HCT116 (cell line): ENCODE results near the gene KLHL40. TPM values are rescaled to one million over a fixed set of nuclear protein-coding genes. Genes with fewer than 3 reads are reported as not detected.
A peak's percentile ranks its signal among the peaks of the same experiment; 100 is the strongest.

Experiments used
- ATAC-seq: fragments of 200-7000 bp; cut with Tn5 transposase; 2 replicates; pipeline ENCODE4 v1.9.1; 2020; ENCODE audit warnings: mild to moderate bottlenecking, moderate library complexity
- BruUV-seq: library from RNA; stranded (reverse); fragments of 400-500 nt; replicated peaks from 2 replicates; lab custom pipeline; 2021; lab: Mats Ljungman, UMichigan
- CTCF ChIA-PET: fragments of 300-600 bp; sonication (Branson Sonifier 250); formaldehyde crosslinking; loops from one replicate; lab custom pipeline; 2021; ENCODE audit warnings: antibody characterized with exemption; lab: Charles Lee
- POLR2A ChIA-PET: fragments of 300-600, 350-600 bp; sonication (Branson Sonifier 250); formaldehyde crosslinking; loops from one replicate; lab custom pipeline; 2021; ENCODE audit warnings: antibody characterized with exemption; lab: Charles Lee
- RAD21 ChIA-PET, 2 experiments: fragments of 300-600 bp; sonication (Branson Sonifier 250); formaldehyde crosslinking; loops; one replicate each; lab custom pipeline; 2023; ENCODE audit warnings: low total read pairs in 2 of 2; ENCODE audit not compliant: uncharacterized antibody in 2 of 2, unreplicated experiment in 2 of 2, low non-redundant PET in 1 of 2; lab: Charles Lee
- DNase-seq: peaks from one replicate; pipeline ENCODE4 v3.0.0-alpha.2; 2010; ENCODE audit warnings: low read depth, low spot score
- H2AFZ ChIP-seq: fragments of 200-600 bp; shearing (Covaris generic), sonication (generic); 2 replicates; pipeline ENCODE4 v1.6.1; 2017; ENCODE audit warnings: low read depth, mixed run types, mixed read lengths, antibody characterized with exemption, low read length; ENCODE audit not compliant: poor library complexity, severe bottlenecking
- H3K27ac ChIP-seq: 2 replicates; pipeline ENCODE4 v1.5.1; 2012; ENCODE audit warnings: low read depth, low read length
- H3K27me3 ChIP-seq: fragments of 200-600 bp; sonication (generic); 2 replicates; pipeline ENCODE4 v1.6.1; 2016; ENCODE audit warnings: mixed run types, low read length, mixed read lengths; ENCODE audit not compliant: insufficient read depth
- H3K36me3 ChIP-seq, 2 experiments: fragments of 200-500 bp in 1 of 2; fragments of 200-600 bp in 1 of 2; sonication (Bioruptor generic) in 1 of 2; sonication (generic) in 1 of 2; 2 replicates each; pipeline versions ENCODE4 v1.5.1 to v1.6.1; 2014 to 2016; ENCODE audit warnings: low read length in 2 of 2, inconsistent platforms in 1 of 2, mixed read lengths in 1 of 2, mixed run types in 1 of 2; ENCODE audit not compliant: insufficient read depth in 2 of 2, control insufficient read depth in 1 of 2
- H3K4me1 ChIP-seq, 2 experiments: fragments of 200-600 bp in 1 of 2; sonication (generic) in 1 of 2; 2 replicates each; pipeline versions ENCODE4 v1.5.1 to v1.6.1; 2012 to 2017; ENCODE audit warnings: low read length in 2 of 2, inconsistent platforms in 1 of 2, mild to moderate bottlenecking in 1 of 2, mixed read lengths in 1 of 2, mixed run types in 1 of 2, moderate library complexity in 1 of 2; ENCODE audit not compliant: insufficient read depth in 2 of 2, control insufficient read depth in 1 of 2
- H3K4me2 ChIP-seq: fragments of 200-600 bp; sonication (generic); 2 replicates; pipeline ENCODE4 v1.6.1; 2017; ENCODE audit warnings: mixed run types, low read length, mixed read lengths
- H3K4me3 ChIP-seq, 2 experiments: fragments of 200-600 bp in 1 of 2; sonication (generic) in 1 of 2; replicated peaks in 1 of 2; 2 replicates each; pipeline ENCODE4 v1.5.1; 2011 to 2016; ENCODE audit warnings: low read length in 2 of 2, control low read depth in 1 of 2, low read depth in 1 of 2, mild to moderate bottlenecking in 1 of 2, mixed read lengths in 1 of 2, mixed run types in 1 of 2
- H3K79me2 ChIP-seq: fragments of 200-600 bp; sonication (generic); 2 replicates; pipeline ENCODE4 v1.6.1; 2017; ENCODE audit warnings: mild to moderate bottlenecking, mixed run types, low read length, moderate library complexity, mixed read lengths; ENCODE audit not compliant: insufficient read depth
- H3K9ac ChIP-seq: fragments of 200-600 bp; sonication (generic); 2 replicates; pipeline ENCODE4 v1.6.1; 2016; ENCODE audit warnings: low read length, mixed read lengths
- H3K9me2 ChIP-seq: fragments of 200-600 bp; sonication (generic), shearing (Covaris generic); 2 replicates; pipeline ENCODE4 v1.6.1; 2017; ENCODE audit warnings: mixed run types, mild to moderate bottlenecking, moderate library complexity; ENCODE audit not compliant: insufficient read depth
- H3K9me3 ChIP-seq, 2 experiments: fragments of 200-500 bp in 1 of 2; fragments of 200-600 bp in 1 of 2; sonication (Bioruptor generic) in 1 of 2; sonication (generic) in 1 of 2; 2 replicates each; pipeline ENCODE4 v1.6.1; 2014 to 2017; ENCODE audit warnings: low read length in 2 of 2, mixed read lengths in 2 of 2, inconsistent platforms in 1 of 2, low read depth in 1 of 2, mild to moderate bottlenecking in 1 of 2, mixed run types in 1 of 2, moderate library complexity in 1 of 2; ENCODE audit not compliant: control insufficient read depth in 1 of 2, insufficient read depth in 1 of 2
- H4K20me1 ChIP-seq: fragments of 200-600 bp; sonication (generic), shearing (Covaris generic); 2 replicates; pipeline ENCODE4 v1.6.1; 2017; ENCODE audit warnings: mixed run types, mild to moderate bottlenecking, moderate library complexity; ENCODE audit not compliant: insufficient read depth
- CEBPB ChIP-seq: IDR thresholded peaks from 2 replicates; pipeline ENCODE4 v1.6.1; 2012; ENCODE audit warnings: low read depth
- CTCF ChIP-seq, 3 experiments: fragments of 200-600 bp in 1 of 3; sonication (generic) in 1 of 3; IDR thresholded peaks in 2 of 3; conservative IDR thresholded peaks in 1 of 3; 2 replicates each; pipeline ENCODE4 v1.5.1; 2012 to 2017; ENCODE audit warnings: low read depth in 2 of 3, low read length in 2 of 3, antibody characterized with exemption in 1 of 3, borderline replicate concordance in 1 of 3, control low read depth in 1 of 3, mild to moderate bottlenecking in 1 of 3, mixed read lengths in 1 of 3, mixed run types in 1 of 3, moderate library complexity in 1 of 3; ENCODE audit not compliant: insufficient read depth in 1 of 3
- EGR1 ChIP-seq: IDR thresholded peaks from 2 replicates; pipeline ENCODE4 v1.6.1; 2012; ENCODE audit warnings: low read depth
- ELF1 ChIP-seq: IDR thresholded peaks from 2 replicates; pipeline ENCODE4 v1.6.1; 2012; ENCODE audit warnings: low read depth, borderline replicate concordance
- EZH2 ChIP-seq: fragments of 200-600 bp; sonication (generic); IDR thresholded peaks from 2 replicates; pipeline ENCODE4 v1.6.1; 2017; ENCODE audit warnings: antibody characterized with exemption, mixed run types
- EZH2phosphoT487 ChIP-seq: fragments of 200-600 bp; IDR thresholded peaks from 2 replicates; pipeline ENCODE4 v1.6.1; 2018; ENCODE audit warnings: antibody characterized with exemption, borderline replicate concordance
- POLR2A ChIP-seq: IDR thresholded peaks from 2 replicates; pipeline ENCODE4 v1.7.0; 2011; ENCODE audit warnings: borderline replicate concordance; ENCODE audit not compliant: insufficient read depth, insufficient read length; ENCODE audit errors: extremely low read depth
- POLR2AphosphoS5 ChIP-seq: IDR thresholded peaks from 2 replicates; pipeline ENCODE4 v1.6.1; 2011; ENCODE audit warnings: mild to moderate bottlenecking, low read depth, low read length, moderate library complexity
- YY1 ChIP-seq: IDR thresholded peaks from 2 replicates; pipeline ENCODE4 v1.6.1; 2011; ENCODE audit warnings: low read length, low read depth, moderate library complexity, mild to moderate bottlenecking; ENCODE audit not compliant: insufficient replicate concordance; ENCODE audit errors: extremely low read depth
- intact Hi-C: fragments of 100-400 bp; cut with micrococcal nuclease; formaldehyde crosslinking; loops from 2 replicates; pipeline ENCODE4 v1.10.0; 2022
- total RNA-seq: library from RNA; stranded (reverse); gene quantifications from one replicate; pipeline ENCODE4 v1.2.1, GENCODE V29; 2021; ENCODE audit not compliant: unreplicated experiment
- TF ChIP-seq, protein P1 (sequence below): IDR thresholded peaks from 2 replicates; pipeline ENCODE4 v1.6.1; 2012; ENCODE audit warnings: low read depth

The KLHL40 gene
- total RNA-seq, 1 experiment from 2014 or later: not detected

- intact Hi-C loops: no loop called here
Measured at GRCh38 chr3:42660898-42661297, 24.4 kb upstream of the KLHL40 start.

DNA sequence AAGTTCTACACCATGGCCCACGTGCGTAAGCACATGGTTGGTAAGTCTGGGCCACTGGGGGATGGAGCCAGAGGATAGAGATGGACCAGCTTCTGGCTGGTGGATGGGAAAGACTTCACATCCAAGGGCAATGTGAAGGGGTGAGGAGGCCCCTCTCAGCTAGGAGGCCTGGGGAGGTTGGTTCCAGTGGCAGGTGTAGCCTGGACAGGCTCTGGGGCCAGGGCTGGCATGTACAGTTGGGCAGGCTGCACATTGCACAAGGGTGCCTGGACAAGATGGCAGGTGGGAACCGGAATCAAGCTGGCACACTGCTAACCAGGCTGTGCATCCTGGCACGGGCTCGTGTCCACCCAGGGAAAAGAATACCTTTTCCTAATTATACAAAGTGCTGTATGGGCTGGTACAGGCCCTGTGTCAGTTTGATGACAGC is 23.7 kb upstream of the KLHL40 start:
- DNase-seq (no peak), ATAC-seq (no peak)
- no peak overlapping the region for H3K4me3 ChIP-seq
- 0 out of 4 replicates have a peak, but pooled peaks cover 0 to 3% of the 10 kb centered on the region in 2 experiments for H3K36me3 ChIP-seq
- no peak overlapping the region for H3K4me2 ChIP-seq
- H3K27ac ChIP-seq: no peak overlapping the region
- H2AFZ ChIP-seq: no peak overlapping the region
- H3K79me2 ChIP-seq: no peaks in the 10 kb centered on the region
- peaks cover 0 to 2% of the 10 kb centered on the region in 2 experiments; a peak in 2 of 4 replicates for H3K4me1 ChIP-seq
- no peaks in the 10 kb centered on the region for H3K9me2 ChIP-seq
- BruUV-seq: no TSS peak
- H4K20me1 ChIP-seq: no peaks in the 10 kb centered on the region
- RAD21 ChIA-PET: no interaction called here
- intact Hi-C loops: no loop called here
- H3K9ac ChIP-seq: no peak overlapping the region
- no peaks in the 10 kb centered on the region for H3K9me3 ChIP-seq
- CTCF ChIA-PET: interaction anchor here (1.7 kb wide), 1 partner anchor 83 kb away, joined by 6 read pairs; no protein-coding TSS in a partner anchor
- POLR2A ChIA-PET: no interaction called here
- H3K27me3 ChIP-seq: no peaks in the 10 kb centered on the region
- no peak for TF ChIP-seq POLR2AphosphoS5
- TF ChIP-seq POLR2A: no peak
- TF ChIP-seq EZH2: no peak
- no peak for TF ChIP-seq YY1
- TF ChIP-seq CEBPB: no peak
- TF ChIP-seq, protein P1, sequence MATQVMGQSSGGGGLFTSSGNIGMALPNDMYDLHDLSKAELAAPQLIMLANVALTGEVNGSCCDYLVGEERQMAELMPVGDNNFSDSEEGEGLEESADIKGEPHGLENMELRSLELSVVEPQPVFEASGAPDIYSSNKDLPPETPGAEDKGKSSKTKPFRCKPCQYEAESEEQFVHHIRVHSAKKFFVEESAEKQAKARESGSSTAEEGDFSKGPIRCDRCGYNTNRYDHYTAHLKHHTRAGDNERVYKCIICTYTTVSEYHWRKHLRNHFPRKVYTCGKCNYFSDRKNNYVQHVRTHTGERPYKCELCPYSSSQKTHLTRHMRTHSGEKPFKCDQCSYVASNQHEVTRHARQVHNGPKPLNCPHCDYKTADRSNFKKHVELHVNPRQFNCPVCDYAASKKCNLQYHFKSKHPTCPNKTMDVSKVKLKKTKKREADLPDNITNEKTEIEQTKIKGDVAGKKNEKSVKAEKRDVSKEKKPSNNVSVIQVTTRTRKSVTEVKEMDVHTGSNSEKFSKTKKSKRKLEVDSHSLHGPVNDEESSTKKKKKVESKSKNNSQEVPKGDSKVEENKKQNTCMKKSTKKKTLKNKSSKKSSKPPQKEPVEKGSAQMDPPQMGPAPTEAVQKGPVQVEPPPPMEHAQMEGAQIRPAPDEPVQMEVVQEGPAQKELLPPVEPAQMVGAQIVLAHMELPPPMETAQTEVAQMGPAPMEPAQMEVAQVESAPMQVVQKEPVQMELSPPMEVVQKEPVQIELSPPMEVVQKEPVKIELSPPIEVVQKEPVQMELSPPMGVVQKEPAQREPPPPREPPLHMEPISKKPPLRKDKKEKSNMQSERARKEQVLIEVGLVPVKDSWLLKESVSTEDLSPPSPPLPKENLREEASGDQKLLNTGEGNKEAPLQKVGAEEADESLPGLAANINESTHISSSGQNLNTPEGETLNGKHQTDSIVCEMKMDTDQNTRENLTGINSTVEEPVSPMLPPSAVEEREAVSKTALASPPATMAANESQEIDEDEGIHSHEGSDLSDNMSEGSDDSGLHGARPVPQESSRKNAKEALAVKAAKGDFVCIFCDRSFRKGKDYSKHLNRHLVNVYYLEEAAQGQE: no peak
- TF ChIP-seq EGR1: no peak
- TF ChIP-seq ELF1: no peak
- no peak for TF ChIP-seq EZH2phosphoT487

More at GRCh38 chr3:42660898-42661297, 24.4 kb upstream of the KLHL40 start:
- Histone ChIP-seq H3K27me3 (no peaks in the 10 kb centered on the region), H3K9me3 (no peaks in the 10 kb centered on the region), H3K79me2 (no peaks in the 10 kb centered on the region), H3K9ac (no peak overlapping the region), H3K4me2 (no peak overlapping the region), H3K4me3 (no peak overlapping the region), H3K9me2 (no peaks in the 10 kb centered on the region), H4K20me1 (no peaks in the 10 kb centered on the region), H3K36me3 (0 out of 4 replicates have a peak, but pooled peaks cover 0 to 3% of the 10 kb centered on the region in 2 experiments), H2AFZ (no peak overlapping the region), H3K4me1 (peaks cover 4 to 9% of the 10 kb centered on the region in 2 experiments; a peak in 3 of 4 replicates), H3K27ac (no peak overlapping the region)
- CTCF ChIA-PET: interaction anchor here (1.7 kb wide), 1 partner anchor 83 kb away, joined by 6 read pairs; no protein-coding TSS in a partner anchor
- RAD21 ChIA-PET: no interaction called here
- TF ChIP-seq POLR2A (no peak), CTCF (IDR thresholded peaks at IDR 0.05 in 2 of 3, conservative IDR thresholded peaks at IDR 0.05 in 1 of 3; ENCODE audit: borderline replicate concordance in 1 of 3, insufficient read depth in 1 of 3, low read depth in 2 of 3, low read length in 2 of 3) (peak in 2 of 3 experiments; percentile 33 to 39; a peak in 3 of 6 replicates)
- BruUV-seq: no TSS peak
- peak; percentile 66 for ATAC-seq
- no peak for DNase-seq
- POLR2A ChIA-PET: no interaction called here
